ENCODE data around the gene ZNF350.
"Not testable (repeated sequence)": the region's sequence is repeated elsewhere in the genome, so short reads cannot be mapped to it uniquely, and the experiment has no call there.

- TF ChIP-seq POLR2A (IDR thresholded peaks at IDR 0.05; ENCODE audit: low read depth, low read length); POLR2AphosphoS5 (IDR thresholded peaks at IDR 0.05; ENCODE audit: low read depth, low read length); TAF1 (IDR thresholded peaks at IDR 0.05; ENCODE audit: low read depth, low read length); SPI1 (IDR thresholded peaks at IDR 0.05; ENCODE audit: low read depth, low read length); PAX5 (IDR thresholded peaks at IDR 0.05; ENCODE audit: insufficient read depth, low read length, severe bottlenecking): not testable (repeated sequence)
Observed at GRCh38 chr19:51975787-51976186, 10.9 kb downstream of the ZNF350 start.
